Measurements from ENCODE around the gene DYNC2I2.
"Not testable (repeated sequence)": the region's sequence is repeated elsewhere in the genome, so short reads cannot be mapped to it uniquely, and the experiment has no call there.

Gene DYNC2I2

GRCh38 chr9:128690684-128691034, 34.0 kb upstream of the DYNC2I2 start:
- no peak for TF ChIP-seq POLR2A (IDR thresholded peaks at IDR 0.05; ENCODE audit: low read depth, low read length)
- no peak for DNase-seq (ENCODE audit: insufficient read length, low spot score)
- peak; percentile 6 for FAIRE-seq

- peak; percentile 7; the same call in 1 of the 2 replicates for TF ChIP-seq POLR2A (IDR thresholded peaks at IDR 0.05; ENCODE audit: low read depth, low read length)
- FAIRE-seq (no peak), DNase-seq (ENCODE audit: insufficient read length, low spot score) (peak; percentile 77)
Measured at GRCh38 chr9:128689820-128690683, 33.4 kb upstream of the DYNC2I2 start.

- DNase-seq (ENCODE audit: insufficient read length, low spot score) (no peak), FAIRE-seq (no peak)
- no peak for TF ChIP-seq POLR2A (IDR thresholded peaks at IDR 0.05; ENCODE audit: low read depth, low read length)
Measured at GRCh38 chr9:128689293-128689774, 32.7 kb upstream of the DYNC2I2 start.

DNA sequence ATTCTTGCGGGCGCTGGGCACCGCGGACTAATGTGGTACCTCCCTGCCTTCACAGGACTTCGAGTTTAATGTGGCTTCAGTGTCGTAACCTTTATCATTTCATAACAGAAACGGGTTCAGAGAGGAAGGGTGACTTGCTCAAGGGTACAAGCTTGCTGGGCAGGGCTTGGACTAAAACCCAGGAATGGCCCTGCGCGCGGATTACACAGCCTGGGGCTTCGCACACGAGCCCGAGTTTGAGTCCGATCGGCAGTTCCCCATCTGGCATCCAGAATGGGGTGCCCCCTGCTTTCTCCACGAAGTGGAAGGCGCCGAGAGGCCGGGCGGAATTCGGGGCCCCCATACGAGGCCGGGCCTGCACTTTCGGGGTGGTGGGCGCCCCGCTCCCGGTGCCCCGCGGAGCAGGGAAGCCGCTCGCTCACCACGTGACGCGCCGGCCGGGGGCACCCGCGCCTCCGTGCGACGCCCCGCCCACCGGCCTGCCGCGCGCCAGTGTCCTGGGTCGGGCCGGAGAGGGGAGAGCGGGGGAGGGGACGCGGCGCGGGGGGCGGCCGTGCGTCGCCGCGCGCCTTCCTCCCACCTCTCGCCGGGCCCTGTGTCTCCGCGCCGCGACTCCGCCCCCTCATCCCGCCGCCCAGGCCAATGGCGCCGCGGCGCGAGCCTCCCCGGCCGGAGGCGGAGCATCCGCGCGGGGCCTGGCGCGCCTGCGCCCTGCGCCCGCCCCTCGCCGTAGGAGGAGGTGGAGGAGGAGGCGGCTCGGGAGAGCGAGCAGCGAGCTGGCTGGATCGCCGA, 32.0 kb upstream of the DYNC2I2 start, which contains the start of gene SET:
Gene SET, plus strand, starts transcription at position 722 of the 792 bp plus-strand sequence. CDS start 361 bp downstream, outside the sequence.
- DNase-seq (ENCODE audit: insufficient read length, low spot score), result peak; percentile 100
- FAIRE-seq, result no peak
- peak; percentile 91 for TF ChIP-seq POLR2A (IDR thresholded peaks at IDR 0.05; ENCODE audit: low read depth, low read length)

DNA sequence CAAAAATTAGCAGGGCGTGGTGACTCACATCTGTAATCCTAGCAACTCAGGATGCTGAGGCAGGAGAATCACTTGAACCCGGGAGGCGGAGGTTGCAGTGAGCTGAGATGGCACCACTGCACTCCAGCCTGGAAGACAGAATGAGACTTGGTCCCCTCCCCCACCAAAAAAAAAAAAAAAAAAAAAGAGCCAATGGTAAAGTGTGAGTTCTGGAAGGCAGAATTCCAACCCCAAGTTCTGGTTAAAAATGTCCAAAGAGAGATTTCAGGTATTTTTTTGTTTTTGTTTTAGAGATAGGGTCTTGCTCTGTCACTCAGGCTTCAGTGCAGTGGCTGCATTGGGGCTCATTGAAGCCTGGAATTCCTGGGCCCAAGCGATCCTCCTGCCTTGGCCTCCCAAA, 30.8 kb upstream of the DYNC2I2 start:
- FAIRE-seq, result no peak
- no peak for DNase-seq (ENCODE audit: insufficient read length, low spot score)
- no peak for TF ChIP-seq POLR2A (IDR thresholded peaks at IDR 0.05; ENCODE audit: low read depth, low read length)

DNA sequence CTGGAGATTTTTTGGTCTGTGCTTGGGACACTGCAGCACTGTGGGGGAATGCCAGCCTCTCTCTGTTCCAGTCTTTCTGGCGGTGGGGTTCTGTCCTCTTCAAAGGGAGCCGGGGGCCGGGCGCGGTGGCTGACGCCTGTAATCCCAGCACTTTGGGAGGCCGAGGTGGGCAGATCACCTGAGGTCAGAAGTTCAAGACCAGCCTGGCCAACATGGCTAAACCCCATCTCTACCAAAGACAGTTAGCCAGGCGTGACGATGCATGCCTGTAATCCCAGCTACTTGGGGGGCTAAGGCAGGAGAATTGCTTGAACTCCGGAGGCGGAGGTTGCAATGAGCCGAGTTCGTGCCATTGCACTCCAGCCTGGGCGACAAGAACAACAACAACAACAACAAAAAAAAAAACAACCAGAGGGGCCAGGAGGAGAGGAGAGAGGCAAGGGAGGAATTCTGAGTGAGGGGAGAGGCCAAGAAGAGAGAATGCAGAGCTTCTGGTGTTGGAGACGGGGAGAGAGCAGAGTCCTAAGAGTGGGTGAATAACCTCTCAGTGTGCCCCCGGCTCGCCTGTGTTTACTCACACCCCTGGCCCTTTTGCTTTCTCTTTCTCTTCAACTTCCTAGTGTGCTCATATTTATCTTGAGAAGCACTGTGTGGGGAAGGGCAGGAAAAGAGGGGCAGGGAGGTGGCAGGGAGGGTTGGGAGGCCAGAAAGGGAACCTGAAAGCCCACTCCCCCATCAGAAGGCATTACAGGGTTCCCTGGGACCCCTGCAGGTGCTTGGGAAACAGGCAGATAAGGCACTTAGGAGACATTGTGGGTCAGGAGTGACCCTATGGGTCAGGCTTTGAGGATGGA, 29.2 kb upstream of the DYNC2I2 start:
- no peak for DNase-seq (ENCODE audit: insufficient read length, low spot score)
- TF ChIP-seq POLR2A (IDR thresholded peaks at IDR 0.05; ENCODE audit: low read depth, low read length), result no peak
- FAIRE-seq, result no peak

GRCh38 chr9:128684325-128685199, 27.9 kb upstream of the DYNC2I2 start:
- peak; percentile 62 for FAIRE-seq
- peak; percentile 98 for DNase-seq (ENCODE audit: insufficient read length, low spot score)
- TF ChIP-seq POLR2A (IDR thresholded peaks at IDR 0.05; ENCODE audit: low read depth, low read length), result peak; percentile 79

DNA sequence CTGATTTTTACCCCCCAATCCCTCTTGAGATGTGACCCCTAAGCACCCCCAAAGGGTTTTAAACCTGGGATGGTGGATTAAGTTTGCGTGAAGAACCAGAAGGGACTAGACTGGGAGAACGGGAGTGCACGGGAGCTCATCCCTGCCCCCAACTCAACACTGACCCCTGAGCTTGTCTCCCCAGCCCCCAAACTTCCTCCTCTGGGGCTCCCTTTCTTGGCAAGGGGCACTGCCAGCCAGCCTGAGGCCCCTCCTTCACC, 27.3 kb upstream of the DYNC2I2 start:
- FAIRE-seq, result no peak
- TF ChIP-seq POLR2A (IDR thresholded peaks at IDR 0.05; ENCODE audit: low read depth, low read length), result no peak
- DNase-seq (ENCODE audit: insufficient read length, low spot score), result peak; percentile 14

- TF ChIP-seq POLR2A (IDR thresholded peaks at IDR 0.05; ENCODE audit: low read depth, low read length), result no peak
- FAIRE-seq (no peak), DNase-seq (ENCODE audit: insufficient read length, low spot score) (peak; percentile 17)
Measured at GRCh38 chr9:128683340-128684064, 26.9 kb upstream of the DYNC2I2 start.

DNA sequence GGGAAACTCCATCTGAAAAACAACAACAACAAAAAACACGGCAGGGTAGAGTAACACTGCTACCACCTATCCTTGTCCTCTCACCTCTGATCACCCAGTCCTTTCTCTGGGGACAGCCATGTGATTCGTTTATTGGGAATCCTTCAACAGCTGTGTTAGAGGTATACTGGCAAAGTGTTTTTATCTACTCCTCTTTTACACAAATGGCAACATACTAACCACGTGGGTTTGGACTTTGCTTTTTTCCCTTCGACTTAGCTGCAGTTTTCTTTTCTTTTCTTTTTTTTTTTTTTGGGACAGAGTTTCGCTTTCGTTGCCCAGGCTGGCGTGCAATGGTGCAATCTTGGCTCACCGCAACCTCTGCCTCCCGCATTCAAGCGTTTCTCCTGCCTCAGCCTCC, 21.1 kb upstream of the DYNC2I2 start:
- FAIRE-seq, result no peak
- TF ChIP-seq POLR2A (IDR thresholded peaks at IDR 0.05; ENCODE audit: low read depth, low read length), result no peak

DNA sequence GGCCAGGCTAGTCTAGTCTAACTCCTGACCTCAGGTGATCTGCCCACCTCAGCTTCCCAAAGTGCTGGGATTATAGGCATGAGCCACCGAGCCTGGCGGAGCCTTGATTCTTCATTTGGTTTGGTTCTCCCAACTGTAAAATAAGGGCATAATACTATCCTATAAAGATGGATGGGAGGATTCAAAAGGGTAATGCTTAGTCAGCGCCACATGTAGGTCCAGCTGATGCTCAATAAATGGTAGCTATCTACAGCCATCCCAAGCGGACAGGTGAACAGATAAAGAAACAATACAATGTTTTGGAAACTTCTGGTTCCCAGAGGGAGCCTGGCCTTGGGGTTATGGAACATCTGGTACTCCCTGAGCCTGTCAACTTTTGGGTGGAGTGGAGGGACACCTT, 18.7 kb upstream of the DYNC2I2 start:
- FAIRE-seq, result no peak
- no peak for TF ChIP-seq POLR2A (IDR thresholded peaks at IDR 0.05; ENCODE audit: low read depth, low read length)

More for the DNA sequence above, 21.1 kb upstream of the DYNC2I2 start:
- no peak for DNase-seq (ENCODE audit: insufficient read length, low spot score)

DNA sequence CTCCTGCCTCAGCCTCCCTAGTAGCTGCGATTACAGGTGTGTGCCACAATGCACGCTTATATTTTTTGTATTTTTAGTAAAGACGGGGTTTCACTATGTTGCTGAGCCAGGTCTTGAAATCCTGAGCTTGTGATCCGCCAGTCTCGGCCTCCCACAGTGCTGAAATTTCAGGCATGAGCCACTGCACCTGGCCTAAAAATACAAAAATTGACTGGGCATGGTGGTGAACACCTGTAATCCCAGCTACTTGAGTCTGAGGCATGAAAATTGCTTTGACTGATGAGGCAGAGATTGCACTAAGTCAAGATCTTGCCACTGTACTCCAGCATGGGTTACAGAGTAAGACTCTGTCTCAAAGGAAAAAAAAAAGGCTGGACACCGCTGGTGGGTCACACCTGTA, 13.1 kb upstream of the DYNC2I2 start:
- no peak for TF ChIP-seq POLR2A (IDR thresholded peaks at IDR 0.05; ENCODE audit: low read depth, low read length)
- no peak for FAIRE-seq
- DNase-seq (ENCODE audit: insufficient read length, low spot score), result no peak

More for the DNA sequence above, 18.7 kb upstream of the DYNC2I2 start:
- no peak for DNase-seq (ENCODE audit: insufficient read length, low spot score)

GRCh38 chr9:128666481-128666941, 9.9 kb upstream of the DYNC2I2 start:
- not testable (repeated sequence) for FAIRE-seq; DNase-seq (ENCODE audit: insufficient read length, low spot score)
